Activated gamma-delta T cell treated with anti-CD3 and anti-CD28 coated beads, Interleukin-2, amount 50 U/mL, for 16 hours (primary cell): ENCODE results near the gene NKPD1.
A peak's percentile ranks its signal among the peaks of the same experiment; 100 is the strongest.
"Not testable (repeated sequence)": the region's sequence is repeated elsewhere in the genome, so short reads cannot be mapped to it uniquely, and the experiment has no call there.

Experiments used
- DNase-seq: peaks from one replicate; pipeline ENCODE4 v3.0.0-alpha.2; 2020; ENCODE audit warnings: low read depth

Gene NKPD1

DNA sequence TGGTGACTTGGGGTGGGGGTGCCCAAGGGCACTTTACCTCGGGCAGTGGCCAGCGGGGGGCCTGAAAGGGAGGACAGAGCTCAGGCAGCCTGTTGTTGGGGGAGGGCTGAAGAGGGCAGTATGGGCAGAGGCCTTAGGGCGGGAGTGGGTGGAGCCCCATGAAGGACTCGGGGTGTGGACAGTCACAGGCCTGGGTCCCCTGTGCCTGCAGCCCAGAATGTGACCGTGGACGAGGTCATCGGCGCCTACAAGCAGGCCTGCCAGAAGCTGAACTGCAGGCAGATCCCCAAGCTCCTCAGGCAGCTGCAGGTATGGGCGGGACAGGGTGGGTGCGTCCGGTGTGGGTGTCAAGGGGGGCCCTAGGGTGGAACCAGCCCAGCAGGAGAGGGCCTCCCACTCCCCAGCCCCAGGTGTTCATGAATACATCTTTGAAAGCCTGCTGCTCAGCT is 22.5 kb downstream of the NKPD1 start:
- DNase-seq: no peak

DNA sequence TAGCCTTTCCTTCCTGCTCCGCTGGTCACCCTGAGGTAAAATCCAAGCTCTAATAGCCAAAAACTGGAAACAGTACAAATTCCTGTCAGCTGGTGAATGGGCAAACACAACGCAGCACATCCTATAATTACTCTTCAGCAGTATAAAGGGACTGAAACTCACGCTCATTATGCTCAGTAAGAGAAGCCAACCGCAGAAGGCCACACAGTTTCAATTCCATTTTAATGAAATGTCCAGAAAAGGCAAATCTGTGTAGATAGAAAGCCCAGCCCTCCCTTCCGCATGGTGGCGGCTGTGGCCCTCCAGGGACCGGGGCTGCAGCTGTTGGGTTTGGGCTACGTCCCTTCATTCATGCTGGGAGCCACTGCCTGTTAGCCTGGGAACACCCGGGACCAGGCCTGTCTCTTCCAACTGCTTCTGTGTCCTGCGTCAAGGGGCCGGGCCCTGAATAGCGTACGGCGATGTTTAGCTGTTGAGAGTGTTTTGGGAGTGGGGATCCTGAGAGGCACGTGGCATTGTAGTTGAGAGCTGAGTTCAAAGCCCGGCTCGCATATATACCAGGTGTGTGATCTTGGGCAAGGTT is 23.5 kb downstream of the NKPD1 start:
- DNase-seq: no peak

DNA sequence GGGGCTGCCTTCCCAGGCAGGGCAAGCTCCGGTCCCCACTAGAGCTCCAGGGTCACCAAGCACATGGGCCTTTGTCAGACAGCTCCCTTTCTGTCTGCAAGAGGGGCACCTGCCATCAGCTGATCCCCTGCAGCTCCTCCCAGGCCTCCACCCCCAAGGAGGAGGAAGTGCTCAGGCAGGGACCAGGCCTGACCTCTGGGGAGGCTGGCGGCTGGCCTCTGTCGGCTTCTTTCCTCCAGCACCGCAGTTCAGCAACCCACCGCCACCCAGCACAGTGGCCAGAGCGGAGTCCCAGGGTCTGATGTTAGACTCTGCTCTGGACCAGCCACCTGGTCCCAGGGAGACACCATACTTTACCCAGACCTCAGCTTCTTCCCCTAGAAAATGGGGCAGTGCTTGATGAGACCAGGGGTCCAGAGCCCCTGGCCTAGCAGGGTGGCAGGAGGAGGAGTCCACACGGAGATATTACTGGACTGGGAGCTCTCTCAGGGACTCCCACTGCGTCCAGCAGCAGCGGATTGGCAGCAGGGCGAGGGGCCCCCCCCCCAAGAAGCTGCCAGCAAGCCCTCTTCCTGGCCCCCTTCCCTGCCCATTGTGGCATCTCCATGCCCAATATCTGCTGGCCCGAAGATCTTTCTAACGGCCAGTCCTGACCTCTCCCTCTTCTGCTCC is 24.1 kb downstream of the NKPD1 start:
- no peak for DNase-seq

GRCh38 chr19:45135176-45135885 is 25.5 kb downstream of the NKPD1 start:
- no peak for DNase-seq

DNA sequence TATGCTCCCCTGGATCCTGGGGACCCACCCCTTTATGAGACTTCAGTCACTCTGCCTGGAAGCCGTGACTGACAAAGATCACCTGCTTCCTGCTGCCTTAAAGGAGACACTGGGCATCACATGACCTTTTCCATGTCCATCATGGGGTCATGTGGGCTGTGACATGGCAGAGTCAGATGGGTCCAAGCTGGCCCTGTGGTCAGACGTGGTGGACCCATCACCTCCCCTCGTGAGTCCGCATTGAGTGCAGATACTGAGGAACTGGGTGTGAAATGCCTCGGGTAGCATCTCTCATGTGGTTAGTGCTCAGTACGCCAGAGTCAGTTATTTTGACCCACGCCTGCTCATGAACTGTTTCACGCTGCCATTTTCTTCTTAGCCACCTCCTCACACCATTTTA is 27.1 kb downstream of the NKPD1 start:
- DNase-seq: no peak

GRCh38 chr19:45130888-45131615 is 29.7 kb downstream of the NKPD1 start:
- DNase-seq: no peak

DNA sequence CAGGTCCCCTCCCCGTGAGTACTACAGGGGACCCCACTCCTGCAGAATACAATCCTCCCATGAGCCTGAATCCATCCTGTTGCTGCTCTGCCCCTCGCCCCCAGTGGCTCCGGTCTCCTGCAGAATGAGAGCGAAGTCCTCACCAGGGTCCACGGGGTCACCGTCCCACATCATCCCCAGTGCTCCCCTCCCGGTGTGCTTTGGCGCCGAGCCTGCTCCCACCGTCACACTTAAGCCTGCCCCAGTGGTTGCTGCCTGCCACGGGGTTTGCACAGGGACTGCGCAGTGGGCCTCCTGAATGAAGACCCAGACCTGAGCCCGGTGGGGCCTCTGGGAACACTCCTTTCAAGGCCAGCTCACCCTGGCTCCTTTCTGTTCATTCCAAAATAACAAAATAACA is 30.5 kb downstream of the NKPD1 start:
- no peak for DNase-seq

- DNase-seq: no peak
Measured at GRCh38 chr19:45128806-45129205, 32.0 kb downstream of the NKPD1 start.

- no peak for DNase-seq
Measured at GRCh38 chr19:45128146-45128545, 32.6 kb downstream of the NKPD1 start.

DNA sequence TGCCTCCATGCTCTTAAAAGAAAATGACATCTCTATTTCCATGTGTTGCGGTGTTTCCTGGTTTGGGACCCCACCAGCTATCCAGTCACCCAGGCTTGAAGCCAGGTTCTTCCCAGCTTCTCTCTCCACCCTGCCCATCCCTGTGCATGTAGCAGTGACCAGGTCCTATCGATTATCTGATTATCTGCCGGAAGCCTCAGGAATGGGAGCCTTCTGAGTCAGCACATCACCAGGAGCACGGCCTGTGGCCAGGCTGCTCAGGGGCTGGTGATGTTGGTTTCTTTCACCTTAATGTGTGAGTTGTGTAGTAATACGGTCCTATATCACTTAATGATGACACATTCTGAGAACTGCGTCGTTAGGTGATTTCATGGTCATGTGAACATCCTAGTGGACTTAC is 34.1 kb downstream of the NKPD1 start:
- no peak for DNase-seq

- DNase-seq: peak; percentile 58
Measured at GRCh38 chr19:45125975-45126493, 34.7 kb downstream of the NKPD1 start.

GRCh38 chr19:45125360-45125759 is 35.4 kb downstream of the NKPD1 start:
- no peak for DNase-seq

DNA sequence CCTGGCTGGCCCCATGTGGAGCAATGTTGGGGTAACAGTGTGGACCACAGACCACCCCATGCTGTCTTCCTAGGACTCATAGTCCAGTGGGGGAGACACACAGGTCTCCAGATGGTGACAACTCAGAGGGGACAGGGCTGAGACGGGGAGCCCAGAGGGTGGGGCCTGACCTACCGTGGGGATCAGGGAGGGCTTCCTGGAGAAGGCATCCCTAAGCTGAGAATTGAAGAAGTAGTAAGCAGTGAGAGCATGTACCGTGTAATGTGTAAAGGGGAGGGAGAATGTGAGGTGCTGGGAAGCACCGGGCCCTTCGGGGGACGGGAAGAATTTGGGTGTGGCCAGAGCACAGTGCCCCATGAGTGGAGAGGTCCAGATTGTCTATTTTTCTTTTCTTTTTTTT is 36.8 kb downstream of the NKPD1 start:
- no peak for DNase-seq

DNA sequence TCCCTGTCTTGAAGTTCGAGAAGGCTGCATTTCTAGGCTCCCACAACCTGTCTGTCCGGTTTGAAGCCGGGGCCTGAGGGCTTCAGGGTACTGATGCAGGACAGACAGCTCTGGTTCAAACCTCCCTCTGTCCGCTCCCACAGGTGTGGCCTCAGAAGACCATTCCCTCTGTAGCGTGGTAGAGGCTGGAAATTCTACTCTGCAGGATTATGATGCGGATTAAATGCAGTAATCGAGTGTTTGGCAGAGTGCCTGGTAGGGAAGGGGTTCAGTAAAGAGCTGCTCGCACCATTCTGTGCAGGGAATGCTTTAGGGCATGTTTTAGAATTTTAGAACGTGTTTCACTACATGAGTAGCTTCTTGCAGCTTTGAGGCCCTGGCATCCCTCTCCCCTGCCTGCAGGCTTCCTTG is 37.3 kb downstream of the NKPD1 start:
- no peak for DNase-seq

GRCh38 chr19:45122832-45123231 is 38.0 kb downstream of the NKPD1 start:
- no peak for DNase-seq

DNA sequence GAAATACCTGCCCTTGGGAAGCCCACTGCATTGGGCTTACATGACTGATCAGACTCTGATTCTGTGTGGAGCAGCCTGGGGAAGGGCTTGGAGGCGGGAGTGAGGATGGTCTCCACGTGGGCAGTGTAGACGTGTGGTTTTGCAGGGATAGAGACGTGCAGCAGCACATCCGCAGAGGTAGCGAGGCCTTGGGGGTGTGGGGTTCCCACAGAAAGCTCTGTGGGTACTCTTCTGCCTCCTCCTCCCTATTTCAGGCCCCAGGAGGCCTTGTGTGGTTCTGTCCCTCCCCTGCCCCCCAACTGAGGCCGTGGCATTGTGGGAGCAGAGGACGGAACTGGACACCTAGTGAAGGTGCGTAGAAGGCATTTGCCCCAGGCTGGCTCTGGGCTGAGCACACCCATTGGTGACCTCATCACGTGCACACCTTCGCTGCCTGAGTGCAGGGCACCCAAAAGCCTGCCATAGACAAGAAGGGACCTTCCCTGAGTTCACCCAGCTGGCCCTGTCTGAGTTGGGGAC is 38.9 kb downstream of the NKPD1 start:
- DNase-seq: no peak

- no peak for DNase-seq
Measured at GRCh38 chr19:45119582-45119981, 41.2 kb downstream of the NKPD1 start.

GRCh38 chr19:45118591-45119355 is 42.0 kb downstream of the NKPD1 start:
- DNase-seq: not testable (repeated sequence)

DNA sequence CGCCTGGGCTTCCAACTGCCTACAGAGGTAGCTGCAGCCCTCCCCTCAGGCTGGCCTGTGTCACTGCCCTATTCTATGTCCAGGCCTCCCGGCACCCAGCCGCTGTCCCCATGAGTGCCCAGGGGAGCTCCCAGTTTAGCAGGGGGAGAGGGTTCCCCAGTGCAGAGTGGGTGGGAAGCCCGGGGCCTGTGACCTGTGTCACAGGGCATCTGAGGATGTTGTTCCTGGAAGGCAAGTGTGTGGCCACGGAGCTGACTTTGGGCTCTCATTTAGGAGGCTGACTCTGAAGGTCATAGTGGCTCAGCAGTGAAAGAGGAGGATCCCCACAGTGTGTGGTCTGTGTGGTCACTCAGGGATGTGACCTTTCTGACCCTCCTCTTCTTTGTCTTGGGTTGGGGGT is 42.7 kb downstream of the NKPD1 start:
- no peak for DNase-seq

GRCh38 chr19:45117671-45118070 is 43.1 kb downstream of the NKPD1 start:
- DNase-seq: no peak

GRCh38 chr19:45117167-45117594 is 43.6 kb downstream of the NKPD1 start:
- DNase-seq: peak; percentile 27
